Endothelial cell (in vitro differentiated cells): ENCODE measurements around the gene SEPTIN10. TPM values are rescaled to one million over a fixed set of nuclear protein-coding genes. Genes with fewer than 3 reads are reported as not detected.

Source experiments
- DNase-seq: peaks from one replicate; pipeline ENCODE4 v3.0.0; 2021; ENCODE audit warnings: low spot score
- H3K27ac Mint-ChIP-seq: one replicate; pipeline ENCODE4 v1.8.0; 2021; ENCODE audit warnings: mixed read lengths, inconsistent platforms; ENCODE audit not compliant: unreplicated experiment
- H3K27me3 Mint-ChIP-seq: one replicate; pipeline ENCODE4 v1.8.0; 2021; ENCODE audit warnings: mild to moderate bottlenecking, moderate library complexity, mixed read lengths, inconsistent platforms; ENCODE audit not compliant: unreplicated experiment
- H3K36me3 Mint-ChIP-seq: one replicate; pipeline ENCODE4 v1.8.0; 2021; ENCODE audit warnings: mild to moderate bottlenecking, low read depth, mixed read lengths, inconsistent platforms; ENCODE audit not compliant: unreplicated experiment
- H3K4me1 Mint-ChIP-seq: one replicate; pipeline ENCODE4 v1.8.0; 2021; ENCODE audit warnings: mild to moderate bottlenecking, mixed read lengths, inconsistent platforms; ENCODE audit not compliant: unreplicated experiment
- H3K4me3 Mint-ChIP-seq: one replicate; pipeline ENCODE4 v1.8.0; 2021; ENCODE audit warnings: mild to moderate bottlenecking, mixed read lengths, inconsistent platforms; ENCODE audit not compliant: unreplicated experiment
- H3K9me3 Mint-ChIP-seq: one replicate; pipeline ENCODE4 v1.8.0; 2021; ENCODE audit warnings: mixed read lengths, inconsistent platforms; ENCODE audit not compliant: unreplicated experiment
- total RNA-seq: library from RNA; stranded (reverse); fragmentation: NEBNext Ultra II Directional; extraction: Animal tissue kit (Norgen Biotek cat#: 25700); gene quantifications from one replicate; pipeline ENCODE4 v1.2.1, GENCODE V29; 2021; ENCODE audit not compliant: unreplicated experiment
- TF ChIP-seq, protein P1 (sequence below): fragments of 200-600 bp; sonication (generic); IDR thresholded peaks from one replicate; pipeline ENCODE4 v1.5.0; 2021; ENCODE audit warnings: antibody characterized with exemption; ENCODE audit not compliant: unreplicated experiment

SEPTIN10 gene
- total RNA-seq, 1 donor from 2014 or later = 69.8 TPM

DNA sequence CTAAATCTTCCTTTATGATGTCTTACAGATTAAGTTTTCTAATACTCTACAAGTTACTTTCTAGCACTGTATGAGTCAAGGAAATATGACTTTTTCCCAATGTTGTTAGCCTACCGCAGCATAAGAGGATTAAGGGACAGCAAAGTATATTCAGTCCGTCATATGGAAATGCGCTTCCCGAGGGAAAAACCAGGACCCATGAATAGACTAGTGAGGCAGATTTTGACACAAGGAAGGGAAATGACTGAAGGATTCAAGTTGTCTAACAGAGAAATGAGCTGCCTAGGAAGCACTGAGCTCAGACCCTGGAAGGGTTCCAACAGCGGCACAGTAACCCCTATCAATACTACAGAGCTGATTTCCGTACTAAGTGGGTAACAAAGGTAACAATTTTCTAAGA lies 12.0 kb downstream of the SEPTIN10 start:
- no peak overlapping the region for H3K4me3 Mint-ChIP-seq
- peaks cover 10% of the 10 kb centered on the region for H3K4me1 Mint-ChIP-seq
- H3K27me3 Mint-ChIP-seq = no peaks in the 10 kb centered on the region
- H3K36me3 Mint-ChIP-seq = no peaks in the 10 kb centered on the region
- H3K27ac Mint-ChIP-seq = no peak overlapping the region
- H3K9me3 Mint-ChIP-seq = no peaks in the 10 kb centered on the region
- TF ChIP-seq, protein P1, sequence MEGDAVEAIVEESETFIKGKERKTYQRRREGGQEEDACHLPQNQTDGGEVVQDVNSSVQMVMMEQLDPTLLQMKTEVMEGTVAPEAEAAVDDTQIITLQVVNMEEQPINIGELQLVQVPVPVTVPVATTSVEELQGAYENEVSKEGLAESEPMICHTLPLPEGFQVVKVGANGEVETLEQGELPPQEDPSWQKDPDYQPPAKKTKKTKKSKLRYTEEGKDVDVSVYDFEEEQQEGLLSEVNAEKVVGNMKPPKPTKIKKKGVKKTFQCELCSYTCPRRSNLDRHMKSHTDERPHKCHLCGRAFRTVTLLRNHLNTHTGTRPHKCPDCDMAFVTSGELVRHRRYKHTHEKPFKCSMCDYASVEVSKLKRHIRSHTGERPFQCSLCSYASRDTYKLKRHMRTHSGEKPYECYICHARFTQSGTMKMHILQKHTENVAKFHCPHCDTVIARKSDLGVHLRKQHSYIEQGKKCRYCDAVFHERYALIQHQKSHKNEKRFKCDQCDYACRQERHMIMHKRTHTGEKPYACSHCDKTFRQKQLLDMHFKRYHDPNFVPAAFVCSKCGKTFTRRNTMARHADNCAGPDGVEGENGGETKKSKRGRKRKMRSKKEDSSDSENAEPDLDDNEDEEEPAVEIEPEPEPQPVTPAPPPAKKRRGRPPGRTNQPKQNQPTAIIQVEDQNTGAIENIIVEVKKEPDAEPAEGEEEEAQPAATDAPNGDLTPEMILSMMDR = no peak
- no peak for DNase-seq

DNA sequence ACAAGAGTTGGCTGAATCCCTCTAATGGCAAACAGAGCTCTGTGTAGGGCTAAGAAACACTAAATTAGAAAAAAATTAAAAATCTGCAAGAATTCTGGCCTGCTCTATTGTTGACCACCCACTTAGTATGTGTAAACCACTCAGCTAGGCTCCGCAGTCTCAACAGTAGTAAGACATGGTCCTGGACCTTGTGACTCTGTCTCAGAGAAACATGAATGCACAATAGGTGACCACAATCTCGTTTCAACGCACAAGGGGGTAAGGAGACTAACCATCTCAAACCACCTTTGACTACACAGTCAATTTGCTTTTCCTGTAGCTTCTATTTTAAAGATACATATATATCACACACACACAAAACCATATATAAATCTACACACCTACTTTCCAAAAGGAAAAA lies 16.5 kb downstream of the SEPTIN10 start:
- Mint-ChIP-seq H3K36me3 (no peaks in the 10 kb centered on the region), H3K9me3 (no peaks in the 10 kb centered on the region), H3K27ac (no peak overlapping the region), H3K4me3 (no peak overlapping the region), H3K27me3 (no peaks in the 10 kb centered on the region), H3K4me1 (peaks cover 8% of the 10 kb centered on the region)
- TF ChIP-seq, protein P1 = no peak
- DNase-seq = no peak

DNA sequence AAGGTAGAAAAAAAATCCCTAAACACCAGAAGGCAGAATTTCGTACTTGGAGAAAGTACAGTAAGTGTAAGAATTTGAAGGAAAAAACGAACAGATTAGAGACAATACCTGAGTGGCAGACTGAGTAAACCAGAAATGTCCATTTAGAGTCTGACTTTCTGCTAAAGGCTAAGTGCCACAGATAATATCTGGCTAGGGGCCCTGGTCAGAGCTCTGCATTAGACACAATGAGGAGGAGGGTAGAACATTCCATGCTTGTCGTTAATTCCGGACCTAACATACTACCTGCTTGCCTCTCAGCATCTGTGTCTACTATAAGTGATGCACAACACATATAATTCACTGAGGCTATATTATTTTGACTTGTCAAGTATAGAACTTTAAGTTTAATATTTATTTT lies 18.1 kb downstream of the SEPTIN10 start:
- TF ChIP-seq, protein P1 = no peak
- Mint-ChIP-seq H3K27me3 (no peaks in the 10 kb centered on the region), H3K36me3 (no peaks in the 10 kb centered on the region)

GRCh38 chr2:109594246-109594885 lies 19.4 kb downstream of the SEPTIN10 start:
- Mint-ChIP-seq H3K9me3 (no peaks in the 10 kb centered on the region), H3K4me1 (no peaks in the 10 kb centered on the region), H3K36me3 (no peaks in the 10 kb centered on the region), H3K27ac (no peak overlapping the region), H3K27me3 (no peaks in the 10 kb centered on the region), H3K4me3 (no peak overlapping the region)
- no peak for DNase-seq
- TF ChIP-seq, protein P1 = no peak

More for the DNA sequence above, 18.1 kb downstream of the SEPTIN10 start:
- H3K9me3 Mint-ChIP-seq = no peaks in the 10 kb centered on the region
- no peak for DNase-seq
- no peak overlapping the region for H3K4me3 Mint-ChIP-seq
- H3K27ac Mint-ChIP-seq = no peak overlapping the region
- no peaks in the 10 kb centered on the region for H3K4me1 Mint-ChIP-seq

DNA sequence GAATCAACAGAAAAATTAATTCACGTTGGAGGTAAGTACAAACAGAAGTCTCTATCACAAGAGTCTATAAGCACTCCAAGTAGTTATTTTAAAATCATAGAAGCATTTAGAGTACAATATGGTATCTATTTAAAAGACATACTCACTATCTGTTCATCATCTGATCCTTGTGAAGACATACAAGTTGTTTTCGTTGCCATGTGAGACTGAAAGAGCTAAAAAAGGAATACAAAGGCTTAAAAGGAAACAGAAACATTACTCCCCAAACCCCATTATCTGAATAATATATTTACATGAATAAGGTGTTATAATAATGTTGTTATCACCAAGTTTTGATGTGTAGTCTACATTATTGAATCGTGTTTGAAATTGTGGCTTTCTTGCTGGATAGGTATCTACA lies 20.9 kb downstream of the SEPTIN10 start:
- Mint-ChIP-seq H3K27ac (no peak overlapping the region), H3K27me3 (no peaks in the 10 kb centered on the region), H3K36me3 (no peaks in the 10 kb centered on the region), H3K9me3 (no peaks in the 10 kb centered on the region), H3K4me3 (no peak overlapping the region), H3K4me1 (no peaks in the 10 kb centered on the region)
- no peak for DNase-seq
- TF ChIP-seq, protein P1 = no peak
